Stimulated activated CD8-positive, alpha-beta memory T cell treated with anti-CD3 and anti-CD28 coated beads, Interleukin-12 subunit alpha, Interleukin-12 subunit beta, amount 100 ng/mL, for 1 hour (primary cell): Measurements from ENCODE around the gene SLCO4A1.

Experiments
- DNase-seq: peaks from one replicate; pipeline ENCODE4 v3.0.0-alpha.2; 2020; ENCODE audit warnings: low read depth

The SLCO4A1 gene

GRCh38 chr20:62653373-62653772 lies 11.1 kb downstream of the SLCO4A1 start:
- no peak for DNase-seq

DNA sequence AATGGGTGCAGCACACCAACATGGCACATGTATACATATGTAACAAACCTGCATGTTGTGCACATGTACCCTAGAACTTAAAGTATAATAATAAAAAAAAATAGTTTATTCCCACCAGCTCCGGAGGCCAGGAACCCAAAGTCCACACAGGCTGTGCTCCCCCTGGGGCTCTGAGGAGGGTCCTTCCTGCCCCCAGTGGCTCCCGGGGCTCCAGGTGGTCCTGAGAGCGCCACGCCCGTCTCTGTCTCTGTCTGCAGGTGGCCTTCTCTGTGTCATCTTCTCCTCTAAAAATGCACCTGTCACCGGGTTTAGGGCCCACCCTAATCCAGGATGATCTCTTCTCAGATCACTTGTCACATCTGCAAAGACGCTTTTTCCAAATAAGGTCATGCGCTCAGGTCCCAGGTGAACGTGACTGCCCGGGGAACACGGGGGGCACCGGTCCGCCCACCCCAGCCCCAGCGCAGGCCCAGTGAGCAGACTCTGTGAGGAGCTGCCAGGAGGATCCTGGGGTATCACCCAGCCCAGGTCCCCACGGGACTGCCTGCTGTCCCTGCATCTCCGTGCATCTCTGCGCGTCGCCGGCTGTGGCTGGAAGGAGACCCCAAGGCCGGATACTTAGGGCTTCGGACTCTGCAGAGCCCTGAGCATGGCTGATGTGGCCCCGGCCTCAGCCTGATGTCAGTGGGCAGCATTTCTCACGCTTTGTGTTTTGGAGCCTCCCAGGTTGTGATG lies 11.8 kb downstream of the SLCO4A1 start:
- no peak for DNase-seq

- DNase-seq = no peak
Measured at GRCh38 chr20:62655282-62656196, 13.2 kb downstream of the SLCO4A1 start.

DNA sequence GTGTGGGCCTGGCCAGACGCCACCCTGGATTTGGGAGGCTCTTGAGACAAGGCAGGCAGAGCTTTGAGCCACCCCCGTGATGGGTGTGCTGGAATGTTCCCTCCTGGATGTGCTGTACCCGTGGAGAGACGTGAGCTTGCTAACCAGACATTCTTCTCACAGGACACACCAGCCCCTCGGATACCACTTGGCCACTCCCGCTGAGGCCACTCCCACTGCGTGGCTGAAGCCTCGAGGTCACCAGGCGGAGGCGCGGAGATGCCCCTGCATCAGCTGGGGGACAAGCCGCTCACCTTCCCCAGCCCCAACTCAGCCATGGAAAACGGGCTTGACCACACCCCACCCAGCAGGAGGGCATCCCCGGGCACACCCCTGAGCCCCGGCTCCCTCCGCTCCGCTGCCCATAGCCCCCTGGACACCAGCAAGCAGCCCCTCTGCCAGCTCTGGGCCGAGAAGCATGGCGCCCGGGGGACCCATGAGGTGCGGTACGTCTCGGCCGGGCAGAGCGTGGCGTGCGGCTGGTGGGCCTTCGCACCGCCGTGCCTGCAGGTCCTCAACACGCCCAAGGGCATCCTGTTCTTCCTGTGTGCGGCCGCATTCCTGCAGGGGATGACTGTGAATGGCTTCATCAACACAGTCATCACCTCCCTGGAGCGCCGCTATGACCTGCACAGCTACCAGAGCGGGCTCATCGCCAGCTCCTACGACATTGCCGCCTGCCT lies 14.1 kb downstream of the SLCO4A1 start:
- no peak for DNase-seq

GRCh38 chr20:62656919-62657588 lies 14.8 kb downstream of the SLCO4A1 start:
- no peak for DNase-seq

- DNase-seq = no peak
Measured at GRCh38 chr20:62657589-62657942, 15.3 kb downstream of the SLCO4A1 start.

- DNase-seq = no peak
Measured at GRCh38 chr20:62657956-62658355, 15.7 kb downstream of the SLCO4A1 start.

DNA sequence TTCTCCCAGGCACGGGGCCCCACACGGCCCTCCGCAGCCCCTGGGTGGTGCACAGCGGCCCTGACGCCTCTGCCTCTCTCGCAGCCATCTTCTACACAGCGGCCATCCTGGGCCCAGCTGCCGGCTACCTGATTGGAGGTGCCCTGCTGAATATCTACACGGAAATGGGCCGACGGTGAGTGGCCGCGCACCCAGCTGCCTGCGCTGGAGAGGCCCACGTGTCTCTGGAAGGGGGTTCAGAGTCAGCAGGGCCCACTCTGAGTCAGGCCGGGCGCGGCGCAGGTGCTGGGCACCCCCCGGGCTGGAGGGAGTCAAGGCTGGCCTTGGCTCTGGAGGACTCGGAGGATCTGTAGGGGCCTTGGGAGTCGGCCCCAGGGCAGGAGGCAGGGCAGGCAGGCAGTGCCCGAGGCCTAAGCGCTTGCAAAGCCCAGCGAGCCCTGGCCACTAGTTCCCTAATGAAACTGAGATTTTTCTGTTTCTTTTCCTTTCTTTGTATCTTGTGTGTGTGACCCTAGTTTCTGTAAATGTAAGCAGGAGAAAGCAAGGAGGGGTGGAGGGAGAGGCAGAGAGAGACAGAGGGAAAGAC lies 16.4 kb downstream of the SLCO4A1 start:
- DNase-seq = no peak

DNA sequence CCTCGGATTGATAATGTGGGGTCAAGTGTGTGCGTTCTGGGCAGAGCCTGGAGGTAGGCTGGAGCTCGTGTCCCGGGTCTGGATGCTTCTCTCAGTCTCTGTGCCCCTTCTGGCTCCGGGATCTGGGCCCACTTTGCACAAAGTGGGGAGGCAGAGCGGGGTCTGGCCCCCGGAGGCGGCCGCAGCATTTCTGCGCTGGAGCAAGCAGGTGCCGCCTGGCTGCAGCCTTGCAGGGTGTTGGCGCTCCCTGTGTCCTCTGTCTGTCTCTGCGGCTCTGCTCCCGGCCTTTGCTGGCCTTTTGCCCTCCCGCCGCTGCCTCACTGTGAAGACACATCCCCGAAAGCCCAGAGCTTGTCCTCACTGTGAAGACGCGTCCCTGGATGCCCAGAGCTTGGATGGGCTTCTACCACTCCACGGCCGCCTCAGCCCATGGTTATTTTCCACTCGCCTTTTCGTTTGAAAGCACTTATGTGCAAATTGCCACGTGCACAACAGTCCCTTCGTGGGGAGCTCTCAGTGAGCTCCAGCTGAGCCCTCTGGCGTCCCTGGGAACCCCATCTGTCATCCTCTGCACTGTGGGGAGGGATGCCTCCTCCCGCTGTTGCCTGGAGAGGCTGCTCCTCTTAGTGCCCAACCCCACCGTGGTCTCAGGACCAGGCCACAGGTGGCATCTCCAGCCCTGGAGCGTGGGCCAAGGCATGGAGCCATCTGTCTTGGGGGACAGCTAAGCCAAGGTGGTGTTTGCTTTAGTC lies 17.4 kb downstream of the SLCO4A1 start:
- no peak for DNase-seq

DNA sequence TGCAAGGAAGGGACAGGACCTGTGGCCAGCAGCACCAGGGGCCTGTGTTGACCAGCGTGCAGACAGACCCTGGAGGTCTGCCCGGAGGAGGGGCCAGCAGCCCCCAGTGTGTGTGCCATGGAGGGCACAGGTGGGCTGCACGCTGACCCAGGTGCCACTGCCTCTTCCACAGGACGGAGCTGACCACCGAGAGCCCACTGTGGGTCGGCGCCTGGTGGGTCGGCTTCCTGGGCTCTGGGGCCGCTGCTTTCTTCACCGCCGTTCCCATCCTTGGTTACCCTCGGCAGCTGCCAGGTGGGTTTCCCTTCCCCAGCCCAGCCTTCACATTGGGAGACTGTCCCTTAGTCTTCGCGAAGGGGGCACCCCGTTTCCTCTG lies 17.9 kb downstream of the SLCO4A1 start:
- DNase-seq = no peak

DNA sequence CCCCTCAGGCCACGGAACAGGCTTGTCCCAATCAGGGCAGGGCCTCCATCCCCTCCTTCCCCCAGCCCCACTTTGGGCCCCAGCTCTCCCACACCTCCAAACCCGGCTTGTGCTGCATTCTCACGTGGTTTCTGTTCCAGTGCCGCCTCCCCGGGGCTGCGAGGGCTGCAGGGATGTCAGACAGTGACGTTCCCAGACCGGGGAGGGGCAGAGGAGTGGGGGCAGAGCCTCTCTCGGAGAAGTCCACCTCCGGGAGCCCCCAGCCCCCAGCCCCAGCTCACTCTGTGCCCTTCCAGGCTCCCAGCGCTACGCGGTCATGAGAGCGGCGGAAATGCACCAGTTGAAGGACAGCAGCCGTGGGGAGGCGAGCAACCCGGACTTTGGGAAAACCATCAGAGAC lies 18.5 kb downstream of the SLCO4A1 start:
- no peak for DNase-seq

DNA sequence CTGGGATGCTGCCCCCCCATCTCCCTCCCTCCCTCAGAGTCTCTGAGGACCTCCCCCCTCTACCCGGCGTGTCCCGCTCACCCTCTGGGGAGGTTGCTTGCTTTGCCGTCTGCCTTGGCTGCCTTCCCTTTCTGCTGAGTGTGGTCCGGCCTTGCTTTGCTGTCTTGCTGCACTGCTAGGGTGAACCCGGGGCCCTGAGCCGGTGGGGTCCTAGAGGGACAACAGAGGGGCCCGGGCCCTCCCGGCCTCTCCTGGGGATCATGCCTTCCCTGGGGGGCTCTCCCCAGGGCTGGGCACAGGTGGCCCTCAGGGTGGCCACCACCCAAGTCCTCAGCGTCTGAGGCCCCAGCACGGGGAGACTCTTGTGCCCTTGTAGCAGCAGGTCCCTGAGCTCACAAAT lies 19.3 kb downstream of the SLCO4A1 start:
- DNase-seq = no peak

DNA sequence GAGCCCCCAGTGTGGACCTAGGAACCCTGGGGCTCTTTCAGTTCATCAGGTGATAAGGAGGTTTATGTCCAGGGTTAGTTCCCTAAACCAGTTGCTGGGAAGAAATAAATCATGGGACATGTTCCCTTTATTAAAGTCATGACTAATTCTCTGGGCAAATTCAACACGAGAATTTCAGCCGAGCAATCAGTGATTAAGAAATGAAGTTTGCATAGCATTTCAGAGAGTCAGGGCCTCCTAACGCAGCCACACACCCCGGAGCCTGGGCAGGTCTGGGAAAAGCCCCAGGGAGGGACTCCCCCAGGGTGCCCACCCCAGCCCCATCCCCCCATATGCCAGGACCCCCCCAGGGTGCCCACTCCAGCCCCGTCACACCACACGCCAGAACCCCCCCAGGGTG lies 20.1 kb downstream of the SLCO4A1 start:
- no peak for DNase-seq

- DNase-seq = no peak
Measured at GRCh38 chr20:62663145-62664018, 21.1 kb downstream of the SLCO4A1 start.

- no peak for DNase-seq
Measured at GRCh38 chr20:62664019-62664971, 22.0 kb downstream of the SLCO4A1 start.

- DNase-seq = no peak
Measured at GRCh38 chr20:62665153-62665754, 23.0 kb downstream of the SLCO4A1 start.

DNA sequence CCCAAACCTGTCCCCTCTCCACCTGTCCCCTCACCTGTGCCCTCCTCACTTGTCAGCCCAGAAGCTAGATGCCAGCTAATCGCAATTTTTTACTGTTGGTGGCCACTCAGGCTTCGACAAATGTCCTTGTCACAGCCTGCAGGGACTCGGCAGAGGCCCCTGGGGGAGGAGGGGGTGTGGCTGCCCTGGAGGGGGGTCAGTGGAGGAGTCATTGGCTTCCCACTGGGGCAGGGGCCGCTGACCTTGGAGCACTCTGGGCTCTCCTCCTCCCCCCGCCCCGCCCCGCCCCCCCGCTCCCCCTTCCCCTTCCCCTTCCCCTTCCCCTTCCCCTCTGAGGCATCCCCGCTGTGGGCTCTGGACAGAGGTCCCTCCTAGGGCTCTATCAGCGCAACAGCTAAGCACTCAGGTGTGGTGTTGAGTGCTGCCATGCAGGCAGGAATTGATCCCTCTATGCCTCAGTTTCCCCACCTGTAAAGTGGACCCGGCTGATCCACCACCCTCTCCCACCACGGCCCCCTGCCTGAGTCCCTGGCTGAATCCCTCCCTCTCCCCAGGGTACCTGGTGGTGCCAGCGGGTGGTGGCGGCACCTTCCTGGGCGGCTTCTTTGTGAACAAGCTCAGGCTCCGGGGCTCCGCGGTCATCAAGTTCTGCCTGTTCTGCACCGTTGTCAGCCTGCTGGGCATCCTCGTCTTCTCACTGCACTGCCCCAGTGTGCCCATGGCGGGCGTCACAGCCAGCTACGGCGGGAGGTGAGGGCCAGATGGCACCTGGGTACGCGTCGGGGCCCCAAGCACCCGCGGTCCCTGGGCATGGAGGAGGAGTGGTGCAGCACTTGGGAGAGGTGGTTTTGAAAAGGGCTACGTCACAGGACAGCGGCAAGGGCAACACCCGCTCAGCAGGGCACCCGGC lies 23.8 kb downstream of the SLCO4A1 start:
- no peak for DNase-seq
